GM19043 (cell line): Measurements from ENCODE around the gene SRSF11.

Source experiments
- ATAC-seq: cut with Tn5 transposase; IDR thresholded peaks from one replicate; pipeline ENCODE4 v1.9.1; 2021; ENCODE audit warnings: low read depth; ENCODE audit not compliant: unreplicated experiment

Gene SRSF11

DNA sequence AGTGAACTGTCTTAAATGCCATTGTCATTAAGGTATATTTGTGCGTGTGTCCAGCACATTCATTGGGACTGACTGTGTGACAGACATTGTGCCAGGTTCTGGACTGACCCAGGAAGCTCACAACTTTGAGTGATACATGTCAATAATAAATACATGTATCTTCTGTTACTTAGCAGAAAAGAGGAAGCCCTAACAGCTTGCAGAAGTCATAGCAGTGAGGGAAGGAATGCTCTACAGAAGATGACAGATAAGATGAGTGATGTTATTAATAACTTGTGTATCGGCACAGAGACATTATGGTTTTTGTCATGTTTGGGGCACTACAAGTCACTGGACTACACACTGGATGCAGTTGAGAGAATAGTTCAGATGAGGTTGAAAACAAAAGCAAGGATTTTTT is 1.2 kb upstream of the SRSF11 start:
- ATAC-seq, result no peak

DNA sequence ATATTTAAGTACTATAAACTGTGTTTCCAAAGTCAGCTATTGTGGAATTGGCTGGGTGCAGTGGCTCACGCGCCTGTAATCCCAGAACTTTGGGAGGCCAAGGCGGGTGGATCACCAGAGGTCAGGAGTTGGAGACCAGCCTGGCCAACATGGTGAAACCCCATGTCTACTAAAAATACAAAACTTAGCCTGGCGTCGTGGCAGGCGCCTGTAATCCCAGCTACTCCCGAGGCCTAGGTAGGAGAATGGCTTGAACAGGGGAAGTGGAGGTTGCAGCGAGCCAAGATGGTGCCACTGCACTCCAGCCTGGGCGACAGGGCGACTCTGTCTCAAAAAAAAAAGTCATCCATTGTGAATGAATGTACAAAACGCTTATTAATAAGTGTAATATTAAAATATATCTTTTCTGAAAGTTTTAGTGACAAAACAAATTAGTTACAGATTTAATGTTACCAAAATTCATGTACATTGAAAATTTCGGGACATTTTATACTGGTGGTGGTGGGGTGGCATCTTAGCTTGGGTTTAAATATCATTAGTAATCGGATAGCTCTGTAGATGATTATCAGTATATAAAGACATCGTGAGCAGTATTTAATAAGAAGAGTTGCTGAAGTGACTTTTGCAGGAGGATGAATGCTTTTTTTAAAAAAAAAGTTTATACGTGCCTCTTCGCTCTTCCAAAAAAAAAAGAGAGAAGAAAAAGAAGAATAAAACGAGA is 503 bp upstream of the SRSF11 start:
- peak; percentile 4 for ATAC-seq

DNA sequence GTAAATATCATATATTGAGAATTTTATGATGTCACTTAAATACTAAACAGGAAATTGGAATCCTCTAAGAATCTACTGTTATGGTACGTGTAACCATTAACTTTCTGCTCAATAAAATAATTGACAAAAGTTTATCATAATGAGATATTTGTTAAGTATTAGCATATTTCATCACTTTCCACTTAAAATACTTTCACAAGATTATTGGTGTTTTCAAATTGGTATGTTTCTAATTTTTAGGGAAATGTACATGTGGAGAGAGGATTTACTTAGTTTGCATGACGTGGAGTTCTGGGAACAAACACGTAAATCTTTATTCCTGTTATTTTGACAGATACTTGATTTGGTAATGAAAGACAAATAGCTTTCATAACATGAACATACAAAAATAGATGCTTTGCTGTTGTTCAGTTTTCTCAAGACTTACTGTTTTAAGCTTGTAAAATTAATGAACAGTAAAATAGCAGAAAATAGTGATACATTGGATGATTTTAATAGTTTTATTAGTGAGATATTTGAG is 1.6 kb downstream of the SRSF11 start:
- no peak for ATAC-seq

DNA sequence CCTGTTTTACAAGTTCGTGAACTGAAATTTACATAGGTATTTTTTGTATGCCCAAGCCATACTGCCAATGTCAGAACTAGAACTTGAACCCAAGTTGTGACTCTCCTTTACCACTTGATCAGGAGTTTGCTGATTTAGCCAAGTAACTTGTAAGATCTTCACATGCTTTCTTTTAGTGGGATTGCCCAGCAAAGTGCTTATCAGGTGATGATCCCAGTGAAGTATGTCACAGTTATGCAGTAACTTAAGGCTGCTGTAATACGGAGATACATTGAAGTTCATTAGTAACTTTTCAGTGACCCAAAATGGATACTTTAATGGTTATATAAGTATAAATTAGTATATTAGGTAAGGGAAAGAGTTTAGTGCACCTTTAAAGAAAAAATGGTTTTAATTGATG is 3.8 kb downstream of the SRSF11 start:
- no peak for ATAC-seq

DNA sequence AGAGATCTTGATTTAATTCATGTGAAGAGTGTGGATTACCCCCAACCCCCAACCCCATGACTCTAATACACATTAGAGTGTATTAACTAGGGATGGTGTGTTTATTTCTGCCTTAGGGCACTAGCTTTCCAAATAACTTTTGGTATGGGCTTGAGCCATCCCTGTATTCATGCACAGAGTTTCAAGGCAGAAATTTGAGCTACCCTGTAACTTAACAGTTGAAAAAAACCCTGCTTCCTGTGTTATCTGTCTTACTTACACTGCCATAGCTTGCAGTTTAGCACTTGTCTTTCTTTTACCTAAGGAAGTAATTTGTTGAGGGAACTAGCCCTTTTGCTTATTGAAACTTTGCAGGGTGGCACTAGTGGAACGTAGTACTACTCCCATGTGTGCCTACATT is 6.3 kb downstream of the SRSF11 start:
- ATAC-seq, result no peak

DNA sequence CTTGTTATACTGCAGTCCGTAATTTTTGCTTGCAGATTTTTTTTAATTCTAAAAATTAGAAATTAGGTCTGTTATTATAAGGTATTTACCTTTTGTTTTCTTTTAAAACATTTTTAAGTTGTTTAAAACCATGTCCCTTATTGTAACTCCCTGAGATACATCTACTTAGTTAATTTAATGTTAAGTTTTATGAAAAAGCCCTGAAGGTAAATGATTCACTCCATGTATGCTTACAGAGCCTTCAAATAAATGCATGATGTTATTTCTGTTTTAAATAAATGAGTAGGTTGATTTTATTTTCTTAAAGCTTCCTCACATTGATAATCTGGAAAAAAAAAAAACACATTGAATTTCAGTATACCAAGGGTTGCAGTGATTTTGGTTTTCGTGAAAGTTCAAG is 7.5 kb downstream of the SRSF11 start:
- ATAC-seq, result no peak

DNA sequence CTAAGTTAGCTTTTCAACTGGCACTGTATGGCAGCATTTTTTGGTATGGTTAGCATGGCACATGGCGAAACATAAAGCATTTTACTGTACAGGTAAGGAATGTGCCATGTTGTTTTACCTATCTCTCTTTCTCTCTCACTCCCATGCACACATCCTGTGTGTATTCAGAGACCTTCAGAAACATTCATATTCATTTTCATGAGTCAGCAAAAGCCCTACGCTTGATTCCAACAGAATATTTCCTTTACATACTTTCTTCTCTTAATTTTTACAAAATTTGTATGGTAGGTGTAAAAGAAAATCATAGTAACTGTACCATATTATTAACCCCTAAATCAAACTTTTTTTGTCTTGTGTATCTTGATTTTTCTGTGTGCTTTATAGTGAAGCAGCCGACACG is 10.3 kb downstream of the SRSF11 start:
- no peak for ATAC-seq

DNA sequence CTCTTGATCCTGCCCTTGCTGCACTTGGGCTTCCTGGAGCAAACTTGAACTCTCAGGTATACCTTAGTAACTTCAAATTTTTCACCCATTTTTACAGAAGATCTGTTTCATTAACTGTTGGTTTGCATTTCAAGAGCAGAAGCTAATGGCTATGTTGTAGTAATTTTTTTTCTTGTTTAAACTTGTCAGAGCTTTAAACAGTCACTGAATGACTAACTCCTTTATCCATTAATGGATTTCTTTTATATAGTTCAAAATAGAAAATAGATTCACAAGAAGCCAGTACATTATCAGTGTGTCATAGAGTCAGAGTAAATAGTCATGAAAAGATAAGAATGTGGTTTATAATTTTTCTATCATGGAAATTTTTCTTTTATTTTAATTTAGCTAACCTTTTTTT is 13.6 kb downstream of the SRSF11 start:
- ATAC-seq, result no peak

DNA sequence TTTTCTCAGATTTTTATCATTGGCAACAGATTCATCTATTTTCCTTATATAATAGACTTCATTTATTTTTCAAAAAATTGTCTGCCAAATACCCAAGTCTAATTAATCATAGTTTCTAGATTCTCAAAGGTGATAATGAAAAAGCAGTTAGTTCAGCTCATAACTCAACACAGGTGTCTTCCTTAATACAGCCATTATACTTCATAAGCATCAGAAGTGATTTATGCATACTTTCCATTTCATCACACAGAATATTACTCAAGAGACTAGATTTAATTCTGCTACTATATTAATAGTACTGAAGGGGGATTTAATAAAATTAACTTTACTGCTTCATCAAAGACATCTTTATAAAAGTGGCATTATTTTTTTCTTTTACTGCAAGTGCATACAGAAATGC is 18.8 kb downstream of the SRSF11 start:
- no peak for ATAC-seq

DNA sequence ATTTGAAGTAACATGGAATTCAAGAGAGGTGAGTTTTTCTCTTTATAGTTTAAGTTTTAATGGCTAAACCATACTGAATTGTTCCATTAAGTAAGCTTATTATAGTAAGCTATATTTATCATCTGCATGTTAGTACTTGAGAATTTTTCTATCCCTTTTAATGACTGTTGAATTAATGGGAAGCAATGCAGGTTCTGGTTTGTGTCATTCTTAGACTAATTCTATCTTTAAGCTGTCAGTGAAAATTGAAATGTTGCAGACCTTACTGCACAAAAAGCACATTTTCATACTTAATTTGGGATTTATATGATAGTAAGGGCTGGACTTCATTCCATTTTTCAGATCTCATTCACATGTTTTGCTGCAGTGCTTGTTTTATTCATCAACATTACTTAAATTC is 25.9 kb downstream of the SRSF11 start:
- ATAC-seq, result no peak

DNA sequence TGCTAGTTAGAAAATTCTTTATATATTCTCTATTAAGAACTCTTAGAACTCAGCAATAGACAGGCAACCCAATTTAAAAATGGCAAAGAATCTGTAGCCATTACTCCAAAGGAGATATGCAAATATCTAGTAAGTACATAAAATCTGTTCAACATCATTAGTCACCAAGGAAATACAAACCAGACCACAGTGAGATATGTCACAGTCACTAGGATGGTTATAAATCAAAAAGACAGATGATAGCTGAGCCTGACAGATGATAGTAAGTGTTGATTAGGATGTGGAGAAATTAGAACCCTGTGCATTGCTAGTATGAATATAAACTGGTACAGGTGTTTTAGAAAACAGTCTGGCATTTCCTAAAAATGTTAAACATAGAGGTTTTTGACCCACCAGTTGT is 26.6 kb downstream of the SRSF11 start:
- ATAC-seq, result no peak

DNA sequence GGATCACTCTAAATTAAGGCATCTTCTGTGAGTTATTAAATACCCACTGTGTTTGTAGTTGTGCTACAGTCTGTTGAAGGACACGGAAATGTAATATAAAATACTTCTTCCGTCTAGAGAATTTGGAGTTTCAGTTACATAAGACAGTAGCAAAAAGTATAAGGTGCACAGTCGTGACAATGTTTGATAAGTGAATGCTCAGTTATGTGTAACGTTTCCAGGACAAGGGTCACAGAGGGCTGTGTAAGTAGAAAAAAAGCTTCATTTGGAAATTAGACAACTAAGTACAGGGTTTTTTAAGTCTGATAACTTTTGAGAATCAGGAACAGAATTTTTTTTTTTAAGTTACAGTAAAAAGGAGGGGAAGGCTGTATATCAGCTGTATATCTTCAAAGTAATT is 27.5 kb downstream of the SRSF11 start:
- no peak for ATAC-seq

DNA sequence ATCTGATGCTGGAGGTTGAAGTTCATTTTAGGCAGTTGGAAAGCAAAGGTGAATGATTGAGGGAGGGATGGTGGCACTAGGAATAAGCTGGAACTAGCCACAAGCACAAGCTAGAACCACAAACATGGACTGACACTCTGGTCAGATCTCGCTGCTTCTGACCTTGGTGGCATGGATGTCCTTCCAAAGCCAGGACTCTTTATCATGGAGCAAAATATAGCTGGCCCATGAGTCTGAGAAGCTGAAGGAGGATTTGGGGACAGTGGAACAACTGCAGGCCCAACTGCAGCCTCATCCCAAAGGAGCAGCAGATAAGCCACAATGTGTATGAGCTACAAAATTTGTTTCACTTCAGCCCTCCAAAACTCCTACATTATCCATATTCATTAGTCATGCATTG is 35.5 kb downstream of the SRSF11 start:
- ATAC-seq, result no peak

DNA sequence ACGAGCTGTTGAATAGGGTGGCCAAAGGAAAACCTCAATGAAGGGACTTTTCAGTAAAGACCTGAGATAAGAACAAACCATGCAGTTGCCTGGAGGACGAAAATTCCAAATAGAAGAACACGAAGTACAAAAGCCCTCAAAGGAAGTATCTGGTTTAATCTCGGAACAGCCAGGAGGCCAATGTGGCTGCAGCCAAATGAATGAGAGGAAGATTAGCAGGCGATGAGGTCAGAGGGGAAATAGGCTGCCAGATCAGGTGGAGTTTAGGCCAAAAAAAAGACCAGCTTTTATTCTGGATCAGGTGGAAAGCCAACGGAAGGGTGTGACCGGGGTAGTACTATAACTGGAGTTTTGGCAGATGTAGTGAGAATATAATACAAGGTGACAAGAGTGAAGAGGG is 43.7 kb downstream of the SRSF11 start:
- ATAC-seq, result no peak

DNA sequence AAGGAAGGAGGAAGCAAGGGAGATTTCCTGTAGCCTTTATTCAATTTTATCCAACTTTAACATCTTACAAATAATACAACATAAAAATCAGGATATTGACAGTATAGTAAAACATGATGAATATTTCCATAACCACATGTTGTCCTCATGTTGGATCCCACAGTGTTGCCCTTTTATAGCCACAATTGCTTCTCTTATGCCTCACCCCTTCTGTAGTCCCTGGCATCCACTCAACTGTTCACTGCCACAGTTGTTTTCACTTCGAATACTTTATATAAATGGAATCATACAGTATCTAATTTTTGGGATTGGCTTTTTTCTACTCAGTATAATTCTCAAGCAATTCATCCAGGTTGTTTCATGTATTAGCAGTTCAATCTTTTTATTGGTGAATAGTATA is 44.8 kb downstream of the SRSF11 start:
- no peak for ATAC-seq

DNA sequence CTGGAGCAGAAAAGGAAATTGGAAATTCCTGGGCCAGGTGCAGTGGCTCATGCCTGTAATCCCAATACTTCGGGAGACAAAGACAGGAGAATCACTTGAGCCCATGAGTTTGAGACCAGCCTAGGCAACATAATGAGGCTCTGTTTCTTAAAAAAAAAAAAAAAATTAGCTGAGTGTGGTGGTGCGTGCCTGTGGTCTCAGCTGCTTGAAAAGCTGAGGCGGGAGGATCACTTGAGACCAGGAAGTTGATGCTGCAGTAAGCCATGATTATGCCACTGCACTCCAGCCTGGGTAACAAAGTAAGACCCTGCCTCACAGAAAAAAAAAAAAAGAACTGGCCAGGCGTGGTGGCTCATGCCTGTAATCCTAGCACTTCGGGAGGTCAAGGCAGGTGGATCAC is 56.7 kb downstream of the SRSF11 start:
- ATAC-seq, result no peak

DNA sequence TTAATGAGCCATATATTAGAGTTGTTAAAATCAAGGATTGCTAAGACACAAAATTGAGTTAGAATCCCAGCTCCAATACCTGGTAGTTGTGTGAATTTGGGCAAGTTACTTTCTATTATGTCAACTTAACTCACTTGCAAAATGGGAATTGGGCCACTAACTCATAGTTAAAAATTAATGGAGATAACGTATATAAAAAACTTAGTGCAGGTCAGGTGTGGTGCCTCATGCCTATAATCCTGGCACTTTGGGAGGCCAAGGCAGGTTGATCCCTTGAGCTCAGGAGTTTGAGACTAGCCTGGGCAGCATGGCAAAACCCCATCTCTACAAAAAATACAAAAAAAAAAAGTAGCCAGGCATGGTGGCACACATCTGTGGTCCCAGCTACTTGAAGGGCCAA is 57.5 kb downstream of the SRSF11 start:
- no peak for ATAC-seq

DNA sequence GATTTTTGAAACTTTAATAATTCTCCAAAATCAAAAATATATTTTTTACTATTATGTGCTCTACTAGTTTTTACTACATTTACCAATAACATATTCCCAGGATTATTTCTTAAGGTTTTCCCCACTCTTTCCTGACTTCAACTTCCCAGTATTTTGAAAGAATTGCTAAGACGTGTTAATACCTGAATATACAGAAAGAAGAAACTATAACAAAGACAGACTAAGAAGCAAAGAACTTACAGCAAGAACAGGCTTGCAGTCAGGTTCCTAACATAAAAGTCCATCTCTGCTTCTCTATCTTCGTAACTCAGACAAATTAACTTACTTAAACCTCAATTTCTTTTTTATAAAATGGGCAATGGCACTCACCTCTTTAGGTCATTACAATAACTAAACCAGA is 63.2 kb downstream of the SRSF11 start:
- no peak for ATAC-seq

DNA sequence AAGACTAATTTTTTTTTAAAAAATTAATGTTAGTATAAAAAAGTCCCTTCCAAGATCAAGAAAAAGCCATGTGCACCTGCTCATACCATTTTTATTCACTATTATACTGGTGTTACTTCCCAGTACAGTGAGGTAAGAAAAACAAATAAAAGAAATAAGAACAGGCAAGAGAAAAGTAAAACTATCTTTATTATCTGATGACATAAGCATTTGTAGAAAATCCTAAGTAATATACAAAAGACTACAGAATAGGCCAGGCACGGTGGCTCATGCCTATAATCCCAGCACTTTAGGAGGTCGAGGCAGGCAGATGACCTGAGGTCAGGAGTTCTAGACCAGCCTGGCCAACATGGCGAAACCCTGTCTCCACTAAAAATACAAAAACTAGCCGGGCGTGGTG is 65.3 kb downstream of the SRSF11 start:
- no peak for ATAC-seq

DNA sequence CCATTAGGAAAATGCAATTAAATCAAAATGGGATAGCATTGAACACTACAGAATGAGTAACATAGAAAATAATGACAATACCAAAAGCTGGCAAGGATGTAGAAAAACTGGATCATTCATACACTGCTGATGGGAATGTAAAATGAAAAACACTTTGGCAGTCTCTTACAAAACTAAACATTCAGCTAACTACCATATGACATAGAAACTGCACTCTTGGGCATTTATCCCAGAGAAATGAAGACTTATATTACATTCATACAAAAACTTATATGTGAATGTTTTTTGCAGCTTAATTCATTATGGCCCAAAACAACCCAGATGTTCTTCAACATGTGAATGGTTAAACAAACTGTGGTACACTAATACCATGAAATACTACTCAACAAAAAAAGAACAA is 67.0 kb downstream of the SRSF11 start:
- ATAC-seq, result no peak

DNA sequence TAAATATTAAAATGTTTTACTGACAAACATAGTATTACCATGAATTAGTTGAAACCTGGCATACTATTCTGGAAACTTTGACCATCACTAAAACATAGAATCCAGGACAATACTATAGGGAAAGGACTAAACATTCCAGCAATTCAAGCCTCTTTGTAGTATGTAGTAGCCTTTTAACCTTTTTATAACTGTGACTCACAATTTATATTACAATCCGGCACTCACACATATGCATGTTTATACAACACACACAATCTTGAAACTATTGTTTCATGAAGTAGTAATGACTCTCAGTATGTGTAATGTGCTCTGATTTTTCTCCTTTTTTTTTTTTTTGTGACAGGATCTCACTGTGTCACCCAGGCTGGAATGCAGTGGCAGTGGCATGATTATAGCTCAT is 69.0 kb downstream of the SRSF11 start:
- ATAC-seq, result no peak

DNA sequence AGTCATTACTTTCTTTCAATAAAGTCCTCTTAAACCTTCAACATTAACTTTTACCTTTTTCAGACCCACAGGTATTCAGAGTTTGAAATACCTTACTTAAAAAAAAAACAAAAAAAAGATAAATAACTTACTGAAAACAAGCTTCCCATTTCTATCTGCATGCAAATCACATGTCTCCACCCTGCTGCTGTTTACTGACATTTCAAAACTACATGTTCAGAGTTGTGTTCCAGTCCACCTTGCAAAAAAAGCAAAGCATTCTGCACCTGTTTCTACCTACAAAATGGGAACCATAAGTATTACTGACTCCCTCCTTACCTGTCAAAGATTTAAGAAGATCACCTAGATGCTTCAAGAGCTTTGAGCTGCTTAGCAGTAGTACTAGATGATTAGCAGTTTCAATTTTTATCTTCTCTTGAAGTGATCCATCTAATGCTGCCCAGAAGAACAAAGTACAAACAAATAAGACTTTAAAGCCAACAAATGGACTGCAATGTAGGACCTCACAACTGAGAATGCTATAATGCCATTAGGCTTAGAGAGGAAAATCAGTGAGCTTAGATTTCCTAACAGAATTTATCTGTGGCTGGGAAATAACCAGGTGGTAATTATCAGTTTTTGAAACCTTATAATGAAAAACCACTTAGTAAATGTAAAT is 72.1 kb downstream of the SRSF11 start:
- no peak for ATAC-seq
